LHCN-M2 (cell line): Measurements from ENCODE around the gene RNF224. TPM values are rescaled to one million over a fixed set of nuclear protein-coding genes. Genes with fewer than 3 reads are reported as not detected.
"Not testable (repeated sequence)": the region's sequence is repeated elsewhere in the genome, so short reads cannot be mapped to it uniquely, and the experiment has no call there.

Source experiments
- DNase-seq: peaks from one replicate; pipeline ENCODE4 v3.0.0-alpha.2; 2012; ENCODE audit warnings: low read depth
- total RNA-seq: library from RNA; depleted of rRNA; stranded (reverse); fragments of >200 nt; gene quantifications from 2 replicates; pipeline ENCODE4 v1.2.3, GENCODE V29; 2014

The RNF224 gene
- total RNA-seq, 1 experiment from 2014 or later: 0.23 TPM

DNA sequence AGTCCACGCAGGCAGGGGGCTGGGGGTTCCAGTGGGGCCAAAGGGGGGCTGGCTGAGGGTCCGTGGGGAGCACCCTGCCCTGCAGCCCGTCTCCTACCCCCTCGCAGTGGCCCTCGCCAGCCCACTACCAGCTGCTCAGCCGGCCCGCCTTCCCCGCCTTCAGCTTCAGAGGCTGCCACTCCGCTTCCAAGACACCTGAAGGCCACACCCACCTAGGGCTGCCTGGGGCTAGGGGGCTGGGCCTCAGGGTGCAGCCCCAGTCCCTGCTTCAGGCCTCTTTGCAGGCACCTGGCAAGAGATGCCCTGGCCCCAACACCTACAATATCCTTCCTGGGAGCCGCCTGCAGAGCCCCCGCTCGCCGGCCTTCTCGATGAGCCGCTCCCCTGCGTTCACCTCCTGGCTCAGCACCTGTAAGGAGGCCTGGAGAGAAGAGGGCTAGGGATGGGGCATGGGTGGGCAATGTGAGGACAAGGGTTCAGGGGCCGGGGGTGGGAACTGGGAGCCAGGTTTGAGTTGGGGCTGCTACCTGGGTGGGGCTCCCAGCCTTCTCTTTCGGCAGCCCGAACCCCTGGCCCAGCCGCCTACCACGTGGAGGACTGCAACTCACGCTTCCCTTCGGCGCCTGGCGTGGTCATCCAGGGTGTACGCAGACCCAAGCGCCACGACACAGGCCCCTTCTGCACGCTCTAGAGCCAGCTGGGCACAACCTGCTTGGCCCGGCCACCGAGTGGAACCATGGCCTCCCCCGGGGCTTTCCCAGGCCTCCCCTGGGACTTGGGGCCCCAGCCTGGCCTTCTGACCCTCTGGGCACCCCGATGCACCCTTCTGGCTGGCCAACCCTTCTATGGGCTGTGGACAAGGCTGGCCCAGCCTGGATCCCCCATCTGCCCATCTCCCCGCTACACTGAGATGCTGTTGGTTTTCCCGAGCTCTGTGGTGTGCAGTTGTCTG lies 25.5 kb downstream of the RNF224 start:
- DNase-seq: no peak

DNA sequence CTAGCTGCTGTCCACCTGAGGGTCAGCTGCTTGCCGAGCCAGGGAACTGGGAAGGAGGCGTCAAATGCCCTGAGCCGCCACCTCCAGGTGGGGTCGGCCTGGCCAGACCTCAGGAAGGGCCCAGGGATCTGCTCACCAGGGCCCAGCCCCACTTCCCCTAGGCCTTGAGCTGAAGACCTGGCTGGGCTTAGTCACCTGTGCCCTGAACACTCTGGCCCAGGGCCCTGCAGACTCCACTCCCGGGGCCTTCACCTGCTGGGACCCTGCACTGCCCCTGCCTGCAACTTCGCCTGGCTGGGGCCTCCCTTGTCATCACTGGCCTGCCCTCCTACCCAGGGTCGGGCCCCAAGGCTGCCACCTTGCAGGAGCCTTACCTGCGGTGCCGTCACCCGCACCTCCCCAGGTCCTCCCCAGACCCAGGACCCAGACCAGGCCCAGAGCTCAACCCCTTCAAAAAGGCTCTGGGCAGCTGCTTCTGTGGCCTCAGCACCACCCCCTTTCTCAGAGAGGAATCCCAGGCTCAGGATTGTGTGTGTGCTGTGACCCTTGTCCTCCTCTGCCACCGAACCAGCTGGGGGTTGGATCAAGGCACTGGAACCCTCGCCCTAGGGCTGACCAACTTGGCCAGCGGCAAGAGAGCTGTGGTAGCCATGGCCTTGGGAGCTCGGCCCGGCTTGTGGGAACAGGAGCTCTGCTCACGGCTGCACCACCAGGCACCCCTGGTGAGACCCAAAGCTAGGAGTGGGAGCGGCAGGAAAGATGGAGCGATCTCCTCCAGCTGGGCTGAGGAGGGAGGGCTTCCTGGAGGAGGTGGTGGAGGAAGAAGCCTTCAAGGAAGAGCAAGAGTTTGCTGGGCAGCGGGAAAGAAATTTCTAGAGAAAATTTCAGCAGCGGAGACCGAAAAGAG lies 26.7 kb downstream of the RNF224 start:
- no peak for DNase-seq

DNA sequence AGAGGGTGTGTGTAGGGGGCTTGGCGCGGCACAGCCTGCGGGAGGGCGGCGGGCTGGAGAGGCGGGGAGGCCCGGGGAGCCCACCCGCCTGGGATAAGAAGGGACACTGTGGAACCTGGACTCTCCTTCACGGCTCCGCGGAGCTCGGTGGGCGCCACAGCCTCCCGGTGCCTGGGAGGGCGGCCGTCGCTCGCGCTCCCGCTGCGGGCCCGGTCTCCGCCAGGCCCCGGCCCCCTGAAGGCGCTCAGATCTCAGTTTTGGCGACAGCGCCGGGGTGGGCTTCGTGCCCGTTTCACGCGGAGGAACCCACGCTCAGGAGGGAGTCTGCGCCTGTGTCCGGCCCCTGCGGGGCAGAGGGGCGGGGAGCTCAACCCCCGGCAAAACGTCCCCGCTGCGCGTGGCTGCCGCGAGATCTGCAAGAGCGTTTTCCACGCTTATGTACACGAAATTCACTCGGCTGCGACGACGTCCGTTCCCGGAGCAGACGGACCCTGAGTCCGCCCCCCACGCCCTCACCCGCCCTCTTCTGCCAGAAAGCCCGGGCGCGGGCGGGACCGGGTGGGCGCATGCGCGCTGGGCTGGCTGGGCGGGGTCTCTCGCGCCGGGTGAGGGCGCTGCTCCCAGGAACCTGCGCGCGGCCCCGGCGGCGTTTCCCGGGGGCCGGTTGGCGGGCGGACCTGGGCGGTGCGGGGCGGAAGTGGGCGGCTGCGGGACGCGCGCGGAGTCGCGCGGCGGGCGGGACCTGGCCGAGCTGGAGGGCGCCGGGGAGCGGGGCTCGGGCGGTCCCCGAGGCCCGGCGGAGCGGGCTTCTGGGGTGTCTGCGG lies 27.5 kb downstream of the RNF224 start, which contains the start of gene NELFB:
Gene NELFB, plus strand, starts transcription at position 704 of the 824 bp plus-strand sequence.
- peak; percentile 83 for DNase-seq

DNA sequence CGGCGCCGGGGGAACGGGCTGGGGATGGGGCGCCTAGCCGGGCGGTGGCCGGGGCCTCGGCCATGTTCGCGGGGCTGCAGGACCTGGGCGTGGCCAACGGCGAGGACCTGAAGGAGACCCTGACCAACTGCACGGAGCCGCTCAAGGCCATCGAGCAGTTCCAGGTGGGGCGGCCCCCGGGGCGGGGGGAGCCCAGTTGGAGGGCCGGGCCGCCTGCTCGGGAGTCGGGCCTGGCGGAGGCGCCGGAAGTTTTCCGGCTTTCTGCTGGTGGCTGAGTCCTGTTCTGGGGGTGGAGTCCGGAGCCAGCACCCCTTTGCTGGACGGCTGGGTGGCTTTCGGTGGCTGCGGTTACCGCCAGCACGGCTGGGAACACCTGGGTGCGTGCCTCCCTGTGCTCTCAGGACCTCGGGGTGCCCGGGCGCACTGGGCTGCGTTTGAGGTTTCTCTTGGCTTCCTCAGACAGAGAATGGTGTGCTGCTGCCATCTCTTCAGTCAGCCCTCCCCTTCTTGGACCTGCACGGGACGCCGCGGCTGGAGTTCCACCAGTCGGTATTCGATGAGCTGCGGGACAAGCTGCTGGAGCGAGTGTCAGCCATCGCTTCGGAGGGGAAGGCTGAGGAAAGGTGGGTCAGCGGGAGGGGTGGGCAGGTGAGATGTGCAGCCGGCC lies 28.3 kb downstream of the RNF224 start:
- no peak for DNase-seq

DNA sequence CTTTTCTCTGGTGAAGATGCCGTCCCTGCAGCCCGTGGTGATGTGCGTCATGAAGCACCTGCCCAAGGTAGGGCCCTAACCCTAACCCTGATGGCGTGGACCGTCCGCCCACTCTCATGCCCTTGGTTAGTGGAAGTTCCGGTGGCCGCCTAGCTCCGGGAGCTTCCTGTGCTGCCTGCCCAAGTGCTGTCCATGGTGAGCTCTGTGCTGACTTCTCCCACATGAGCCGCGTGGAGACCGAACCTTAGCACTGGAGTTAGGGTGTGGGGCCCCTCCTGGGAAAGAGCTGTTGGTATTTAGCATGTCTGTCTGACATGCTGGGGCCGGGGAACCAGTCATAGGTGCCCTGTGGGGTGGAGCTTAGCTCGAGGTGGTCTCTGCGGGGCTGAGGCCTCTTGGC lies 29.1 kb downstream of the RNF224 start:
- DNase-seq: no peak

DNA sequence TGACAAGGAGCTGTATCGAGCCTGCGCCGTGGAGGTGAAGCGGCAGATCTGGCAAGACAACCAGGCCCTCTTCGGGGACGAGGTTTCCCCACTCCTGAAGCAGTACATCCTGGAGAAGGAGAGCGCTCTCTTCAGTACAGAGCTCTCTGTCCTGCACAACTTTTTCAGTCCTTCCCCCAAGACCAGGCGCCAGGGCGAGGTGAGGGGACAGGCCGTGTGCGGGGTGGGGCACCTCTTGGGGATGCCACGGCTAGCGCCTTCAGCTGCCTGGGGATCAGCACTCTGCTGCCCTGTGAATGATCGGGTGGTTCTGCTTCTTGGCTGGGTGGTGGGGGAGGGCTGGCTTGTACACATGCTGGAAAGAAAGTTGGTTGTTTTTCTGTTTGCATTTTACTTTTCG lies 29.6 kb downstream of the RNF224 start:
- DNase-seq: no peak

DNA sequence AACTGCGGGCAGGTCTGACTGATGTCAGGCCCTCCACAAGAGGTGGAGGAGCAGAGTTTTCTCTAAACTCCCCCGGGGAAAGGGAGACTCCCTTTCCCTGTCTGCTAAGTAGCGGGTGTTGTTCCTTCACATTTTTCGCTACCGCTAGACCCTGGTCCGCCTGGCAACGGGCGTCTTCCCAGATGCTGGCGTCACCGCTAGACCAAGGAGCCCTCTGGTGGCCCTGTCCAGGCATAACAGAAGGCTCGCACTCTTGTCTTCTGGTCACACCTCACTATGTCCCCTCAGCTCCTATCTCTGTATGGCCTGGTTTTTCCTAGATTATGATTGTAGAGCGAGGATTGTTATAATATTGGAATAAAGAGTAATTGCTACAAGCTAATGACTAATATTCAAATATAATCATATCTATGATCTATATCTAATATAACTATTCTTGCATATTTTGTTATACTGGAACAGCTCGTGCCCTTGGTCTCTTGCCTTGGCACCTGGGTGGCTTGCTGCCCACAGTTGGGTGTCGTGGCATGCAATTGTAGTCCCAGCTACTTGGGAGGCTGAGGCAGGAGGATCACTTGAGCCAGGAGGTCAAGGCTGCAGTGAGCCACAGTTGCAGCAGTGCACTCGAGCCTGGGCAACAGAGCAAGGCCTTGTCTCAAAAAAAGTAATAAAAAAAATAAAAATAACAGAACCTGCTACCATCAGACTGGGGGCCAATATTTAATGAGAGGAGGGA lies 35.0 kb downstream of the RNF224 start:
- DNase-seq: not testable (repeated sequence)

DNA sequence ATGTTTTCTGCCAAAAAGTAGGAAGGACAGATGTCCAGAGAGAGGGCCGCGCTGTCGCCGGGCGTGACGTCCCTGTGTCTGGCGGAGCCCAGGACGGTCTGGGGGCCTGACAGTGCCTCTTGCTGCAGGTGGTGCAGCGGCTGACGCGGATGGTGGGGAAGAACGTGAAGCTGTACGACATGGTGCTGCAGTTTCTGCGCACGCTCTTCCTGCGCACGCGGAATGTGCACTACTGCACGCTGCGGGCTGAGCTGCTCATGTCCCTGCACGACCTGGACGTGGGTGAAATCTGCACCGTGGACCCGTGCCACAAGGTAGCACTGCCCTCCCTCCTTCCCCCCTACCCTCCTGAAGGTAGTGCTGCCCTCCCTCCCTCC lies 35.6 kb downstream of the RNF224 start:
- no peak for DNase-seq

DNA sequence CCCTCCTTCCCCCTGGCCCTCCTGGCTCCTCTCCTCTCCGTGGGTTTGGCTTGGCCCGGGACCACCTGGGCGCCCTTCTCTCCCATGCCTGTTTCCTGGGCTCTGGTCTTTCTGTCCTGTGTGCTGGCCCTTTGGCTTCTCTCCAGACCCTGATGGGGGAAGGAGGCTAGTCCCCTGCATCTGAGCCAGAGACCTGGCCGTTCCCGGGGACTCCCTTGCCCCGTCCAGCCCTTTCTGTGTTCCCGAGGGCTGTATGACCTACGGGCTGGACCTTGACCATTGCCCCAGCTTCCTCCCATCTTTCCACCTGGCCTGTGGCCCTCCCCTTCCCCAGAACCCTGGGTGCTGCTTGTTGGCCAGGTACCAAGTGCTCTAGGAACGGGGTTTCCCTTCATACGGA lies 36.2 kb downstream of the RNF224 start:
- DNase-seq: no peak

DNA sequence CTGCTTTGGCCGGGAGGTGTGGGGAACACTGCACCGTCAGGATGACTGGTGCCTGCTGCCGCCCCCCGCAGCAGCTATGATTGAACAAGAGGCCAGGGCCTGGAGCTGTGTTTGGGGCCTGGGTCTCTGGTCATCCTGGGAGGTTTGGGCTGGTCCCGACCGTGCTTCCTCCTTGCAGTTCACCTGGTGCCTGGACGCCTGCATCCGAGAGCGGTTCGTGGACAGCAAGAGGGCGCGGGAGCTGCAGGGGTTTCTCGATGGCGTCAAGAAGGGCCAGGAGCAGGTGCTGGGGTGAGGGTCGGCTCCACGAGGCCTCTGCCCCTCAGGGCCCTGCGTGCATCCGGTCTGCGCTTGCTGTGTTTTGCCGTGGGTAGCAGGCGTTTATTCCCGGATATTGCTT lies 36.8 kb downstream of the RNF224 start:
- no peak for DNase-seq

DNA sequence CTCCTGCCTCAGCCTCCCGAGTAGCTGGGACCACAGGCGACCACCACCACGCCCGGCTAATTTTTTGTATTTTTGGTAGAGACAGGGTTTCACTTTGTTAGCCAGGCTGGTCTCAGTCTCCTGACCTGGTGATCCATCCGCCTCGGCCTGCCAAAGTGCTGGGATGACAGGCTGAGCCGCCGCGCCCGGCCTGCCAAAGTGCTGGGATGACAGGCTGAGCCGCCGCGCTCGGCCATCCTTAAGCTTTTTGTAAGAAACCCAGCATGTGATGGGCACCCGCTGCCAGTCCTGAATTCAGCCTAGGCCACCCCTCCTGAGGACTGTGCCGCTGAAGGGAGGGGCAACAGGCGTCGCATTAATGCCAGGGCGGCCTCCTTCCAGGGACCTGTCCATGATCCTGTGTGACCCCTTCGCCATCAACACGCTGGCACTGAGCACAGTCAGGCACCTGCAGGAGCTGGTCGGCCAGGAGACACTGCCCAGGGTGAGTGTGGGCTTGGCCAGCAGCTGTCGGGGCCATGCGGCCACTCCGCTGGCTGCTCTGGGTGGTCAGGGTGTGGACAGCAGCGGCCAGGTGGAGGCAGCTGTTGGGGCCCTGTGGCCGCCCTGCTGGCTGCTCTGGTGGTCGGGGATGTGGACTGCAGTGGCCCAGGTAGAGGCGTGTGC lies 38.3 kb downstream of the RNF224 start:
- no peak for DNase-seq

DNA sequence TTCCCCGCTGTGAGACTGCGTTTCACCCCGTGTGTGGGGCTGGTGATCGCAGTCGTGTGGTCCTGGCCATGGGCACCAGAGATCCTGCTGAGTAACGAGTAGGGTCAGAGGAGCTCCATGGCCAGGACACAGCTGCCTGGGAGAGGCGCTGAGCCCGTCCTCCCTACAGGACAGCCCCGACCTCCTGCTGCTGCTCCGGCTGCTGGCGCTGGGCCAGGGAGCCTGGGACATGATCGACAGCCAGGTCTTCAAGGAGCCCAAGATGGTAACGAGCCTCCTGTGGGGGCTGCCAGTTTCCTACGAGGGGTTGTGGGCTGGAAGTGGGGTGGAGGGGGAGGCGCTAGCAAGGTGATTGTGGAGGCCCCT lies 38.8 kb downstream of the RNF224 start:
- DNase-seq: no peak

DNA sequence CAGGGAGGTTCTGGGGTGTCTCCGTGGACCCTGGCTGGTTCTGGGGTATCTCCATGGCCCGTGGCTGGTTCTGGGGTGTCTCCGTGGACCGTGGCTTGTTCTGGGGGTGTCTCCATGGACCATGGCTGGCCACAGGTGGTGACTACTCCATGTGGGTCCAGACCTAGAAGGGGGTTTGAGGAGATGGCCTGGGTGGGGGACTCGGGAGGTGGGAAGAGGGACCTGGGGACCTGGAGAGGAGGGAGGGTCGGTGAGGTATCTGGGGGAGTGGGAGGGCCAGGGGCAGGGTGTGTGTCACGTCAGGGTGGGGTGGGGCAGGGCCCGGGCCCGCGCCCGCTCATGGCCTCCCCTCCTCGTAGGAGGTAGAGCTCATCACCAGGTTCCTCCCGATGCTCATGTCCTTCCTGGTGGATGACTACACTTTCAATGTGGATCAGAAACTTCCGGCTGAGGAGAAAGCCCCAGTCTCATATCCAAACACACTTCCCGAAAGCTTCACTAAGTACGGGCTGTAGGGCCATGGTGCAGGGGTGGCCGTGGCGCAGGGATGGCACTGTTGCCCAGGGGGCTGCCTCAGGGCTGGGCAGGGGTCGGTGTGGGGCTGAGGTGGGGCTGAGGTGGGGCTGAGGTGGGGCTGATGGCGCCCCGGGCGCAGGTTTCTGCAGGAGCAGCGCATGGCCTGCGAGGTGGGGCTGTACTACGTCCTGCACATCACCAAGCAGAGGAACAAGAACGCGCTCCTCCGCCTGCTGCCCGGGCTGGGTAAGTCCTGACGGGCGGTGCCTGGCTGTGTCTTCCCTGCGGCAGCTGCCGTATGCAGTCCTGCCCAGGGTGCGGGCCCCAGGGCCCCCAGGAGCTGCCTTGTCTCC lies 39.5 kb downstream of the RNF224 start:
- no peak for DNase-seq

DNA sequence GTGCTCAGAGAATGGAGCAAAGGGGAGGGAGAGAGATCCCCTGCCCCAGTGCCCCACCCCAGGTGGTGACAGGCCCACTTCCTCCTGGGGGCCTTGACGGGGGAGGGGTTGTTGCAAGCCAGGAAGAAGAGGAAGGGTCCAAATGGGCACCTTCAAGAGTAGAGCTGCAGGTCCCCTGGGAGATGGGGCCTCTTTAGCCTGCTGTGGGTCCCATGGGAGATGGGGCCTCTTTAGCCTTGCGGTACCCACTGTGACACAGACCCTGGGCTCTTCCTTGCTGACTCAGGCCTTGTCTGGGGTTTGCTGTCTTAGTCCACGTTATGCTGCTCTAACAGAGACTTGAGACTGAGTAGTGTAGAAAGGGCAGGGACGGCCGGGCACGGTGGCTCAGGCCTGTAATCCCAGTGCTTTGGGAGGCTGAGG lies 40.6 kb downstream of the RNF224 start:
- no peak for DNase-seq

DNA sequence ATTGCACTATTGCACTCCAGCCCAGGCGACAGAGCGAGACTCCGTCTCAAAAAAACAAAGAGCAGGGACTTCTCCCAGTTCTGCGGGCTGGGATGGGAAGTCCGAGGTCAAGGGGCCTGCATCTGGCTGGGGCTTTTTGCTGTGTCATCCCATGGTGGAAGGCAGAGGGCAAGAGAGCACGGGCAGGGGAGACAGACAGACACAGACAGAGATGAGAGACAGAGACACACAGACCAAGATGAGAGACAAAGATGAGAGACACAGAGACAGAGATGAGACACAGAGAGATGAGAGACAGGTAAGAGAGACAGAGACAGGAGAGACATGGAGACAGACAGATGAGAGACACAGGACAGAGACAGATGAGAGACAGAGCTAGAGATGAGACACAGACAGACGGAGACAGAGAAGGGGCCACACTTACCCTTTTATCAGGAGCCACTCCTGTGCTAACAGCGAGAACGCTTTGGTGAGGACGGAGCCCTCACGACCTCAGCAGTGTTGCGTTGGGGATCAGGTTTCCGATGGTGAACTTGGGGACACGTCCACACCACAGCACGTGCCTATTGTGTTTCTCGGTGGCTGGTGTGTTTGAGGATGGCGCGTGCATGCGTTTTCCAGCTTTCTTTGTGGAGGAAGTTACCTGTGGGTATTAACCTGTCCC lies 41.4 kb downstream of the RNF224 start:
- DNase-seq: no peak

DNA sequence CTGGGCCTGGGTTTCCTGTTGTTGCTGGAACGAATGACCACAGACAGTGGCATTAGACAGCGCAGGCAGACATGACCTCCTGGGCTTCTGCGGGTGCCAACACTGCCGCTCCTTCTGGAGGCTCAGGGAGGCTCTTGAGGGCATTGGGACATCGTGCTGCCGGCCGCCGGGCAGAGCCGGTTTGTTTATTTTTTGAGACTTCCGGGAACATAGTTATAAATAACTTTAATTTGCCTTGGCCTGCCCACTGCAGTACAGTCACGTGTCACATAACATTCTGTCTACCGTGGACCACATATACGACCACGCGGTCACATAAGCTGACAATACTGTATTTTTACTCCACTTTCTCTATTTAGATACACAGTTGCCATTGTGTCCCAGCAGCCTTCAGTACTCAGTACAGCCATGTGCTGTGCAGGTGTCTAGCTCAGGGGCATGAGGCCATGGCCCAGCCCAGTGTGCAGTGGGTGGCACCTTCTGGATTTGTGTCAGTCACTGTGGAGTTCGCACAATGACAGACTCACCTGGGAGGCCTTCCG lies 42.0 kb downstream of the RNF224 start:
- peak; percentile 20 for DNase-seq

DNA sequence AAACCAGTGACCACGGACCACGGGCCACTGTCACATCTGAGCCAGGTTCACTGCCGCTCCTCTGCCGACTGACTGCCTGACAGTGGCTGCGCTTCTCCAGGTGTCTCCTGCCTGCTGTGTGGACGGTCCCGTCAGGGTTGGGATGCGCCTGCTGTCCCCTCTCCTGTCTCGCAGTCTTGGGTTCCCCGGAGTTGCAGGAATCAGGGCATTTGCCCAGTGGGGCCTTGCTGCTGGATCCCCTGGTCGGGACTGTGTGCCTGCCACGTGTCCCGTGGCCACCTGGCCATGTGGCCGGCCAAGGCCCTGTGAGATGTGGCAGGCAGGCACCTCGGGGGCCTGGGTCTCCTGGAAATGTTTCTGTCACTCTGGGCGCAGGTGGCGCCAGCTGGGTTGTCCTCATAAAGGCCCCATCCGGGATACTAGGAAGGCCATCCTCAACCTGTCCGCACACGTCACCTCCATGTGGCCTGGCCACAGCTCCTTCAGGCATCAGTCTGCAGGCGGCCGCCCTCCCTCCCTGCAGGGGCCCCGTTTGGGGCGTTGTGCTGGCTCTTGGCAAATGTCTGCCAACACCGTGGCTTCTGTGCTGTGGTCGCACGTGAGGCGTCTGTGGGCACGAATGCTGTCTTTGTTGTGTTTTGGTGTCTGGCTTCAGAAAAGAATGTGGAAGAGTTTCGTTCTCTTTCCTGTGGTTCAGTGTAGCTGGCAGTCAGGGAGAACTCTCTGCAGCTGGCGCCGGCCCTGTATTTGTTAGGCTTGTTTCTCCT lies 43.8 kb downstream of the RNF224 start:
- no peak for DNase-seq
